Thyroid gland (tissue), 4 donors: Measurements from ENCODE around the gene TPSG1. TPM values are rescaled to one million over a fixed set of nuclear protein-coding genes. Genes with fewer than 3 reads are reported as not detected.

ENCODE experiments used
- DNase-seq, 2 donors: peaks; one replicate each; pipeline ENCODE4 v3.0.0-alpha.2; 2019
- H3K27ac ChIP-seq, 3 donors: fragments of 200-600 bp; sonication (generic); 1 replicate in 2 of 3; 2 replicates in 1 of 3; pipeline ENCODE4 v1.5.1; 2016 to 2019; ENCODE audit warnings: mild to moderate bottlenecking in 1 of 3, moderate library complexity in 1 of 3
- H3K27me3 ChIP-seq: fragments of 200-600 bp; sonication (generic); one replicate; pipeline ENCODE4 v1.5.1; 2019
- H3K36me3 ChIP-seq, 2 donors: fragments of 200-600 bp; sonication (generic); one replicate each; pipeline ENCODE4 v1.5.1; 2016 to 2019
- H3K4me1 ChIP-seq, 2 donors: fragments of 200-600 bp; sonication (generic); one replicate each; pipeline ENCODE4 v1.5.1; 2017 to 2019
- H3K4me3 ChIP-seq, 3 donors: fragments of 200-600 bp; sonication (generic); replicated peaks in 1 of 3; 1 replicate in 2 of 3; 2 replicates in 1 of 3; pipeline ENCODE4 v1.5.1; 2016; ENCODE audit warnings: mild to moderate bottlenecking in 1 of 3
- H3K9me3 ChIP-seq: fragments of 200-600 bp; sonication (generic); one replicate; pipeline ENCODE4 v1.5.1; 2017
- CTCF ChIP-seq, 6 experiments: fragments of 200-600 bp in 3 of 6; fragments of 450-650 bp in 3 of 6; sonication (generic) in 3 of 6; IDR thresholded peaks; one replicate each; pipeline ENCODE4 v1.5.1; 2016 to 2019; ENCODE audit warnings: antibody characterized with exemption in 6 of 6, mild to moderate bottlenecking in 2 of 6, inconsistent platforms in 1 of 6, moderate library complexity in 1 of 6
- POLR2A ChIP-seq, 2 donors: fragments of 450-650 bp; IDR thresholded peaks; one replicate each; pipeline ENCODE4 v1.6.1; 2017; ENCODE audit warnings: antibody characterized with exemption in 2 of 2, mild to moderate bottlenecking in 2 of 2, moderate library complexity in 1 of 2
- WGBS, 2 donors: methylation state at CpG; one replicate each; pipeline ENCODE4 v1.1.5; 2017; 5-methylcytosine and 5-hydroxymethylcytosine counted together
- intact Hi-C: fragments of 100-400 bp; cut with DNase I; formaldehyde crosslinking; loops from one replicate; pipeline ENCODE4 v1.15.1; 2023
- total RNA-seq, 4 donors: library from RNA; depleted of rRNA; stranded (reverse); fragments of >200 nt; gene quantifications; one replicate each; pipeline ENCODE4 v1.2.3, GENCODE V29; 2016

TPSG1 gene
- total RNA-seq, 4 donors from 2014 or later: not detected

DNA sequence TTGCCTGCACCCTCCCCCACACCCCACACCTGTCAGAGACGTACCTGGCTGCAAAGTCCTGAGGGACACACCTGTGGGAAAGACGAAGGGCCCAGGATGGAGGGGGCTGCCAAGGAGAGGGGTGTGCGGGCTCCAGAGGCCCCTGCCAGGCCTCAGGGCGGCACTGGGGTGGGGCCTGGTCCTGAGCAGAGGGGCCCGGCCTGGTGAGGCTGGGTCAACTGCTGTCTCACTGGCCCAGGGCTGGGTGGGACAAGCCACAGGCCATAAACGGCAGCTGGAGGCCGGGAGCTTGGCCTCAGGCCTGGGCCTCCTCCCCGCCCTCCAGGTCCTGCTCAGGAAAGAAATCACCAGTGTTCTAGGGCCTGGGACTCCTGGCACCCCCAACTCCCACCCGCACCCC, 510 bp downstream of the TPSG1 start:
- Histone ChIP-seq H3K36me3 (no peaks in the 10 kb centered on the region), H3K27me3 (no peaks in the 10 kb centered on the region), H3K4me1 (no peaks in the 10 kb centered on the region), H3K9me3 (no peaks in the 10 kb centered on the region), H3K4me3 (no peak overlapping the region), H3K27ac (no peak overlapping the region)
- DNase-seq: no peak
- TF ChIP-seq POLR2A (IDR thresholded peaks at IDR 0.05) (no peak), CTCF (IDR thresholded peaks at IDR 0.05) (no peak)
- WGBS, 2 donors: 61 to 70% methylated on average over 6 to 9 of the region's 9 CpGs
- intact Hi-C loops: no loop called here

GRCh38 chr16:1223355-1224214, 1.5 kb downstream of the TPSG1 start:
- 86 to 91% methylated on average over 18 to 31 of the region's 38 CpGs for WGBS, 2 donors
- intact Hi-C loops: no loop called here
- Histone ChIP-seq H3K4me3 (no peak overlapping the region), H3K9me3 (no peaks in the 10 kb centered on the region), H3K4me1 (no peaks in the 10 kb centered on the region), H3K36me3 (no peaks in the 10 kb centered on the region), H3K27me3 (no peaks in the 10 kb centered on the region), H3K27ac (no peak overlapping the region)
- DNase-seq: no peak
- TF ChIP-seq CTCF (IDR thresholded peaks at IDR 0.05) (no peak), POLR2A (IDR thresholded peaks at IDR 0.05) (no peak)

- Histone ChIP-seq H3K4me1 (no peaks in the 10 kb centered on the region), H3K27me3 (no peaks in the 10 kb centered on the region), H3K9me3 (no peaks in the 10 kb centered on the region), H3K36me3 (no peaks in the 10 kb centered on the region), H3K4me3 (no peak overlapping the region), H3K27ac (no peak overlapping the region)
- intact Hi-C loops: no loop called here
- DNase-seq: no peak
- TF ChIP-seq CTCF (IDR thresholded peaks at IDR 0.05) (no peak), POLR2A (IDR thresholded peaks at IDR 0.05) (no peak)
- 69 to 80% methylated on average over 9 to 17 of the region's 25 CpGs for WGBS, 2 donors
Measured at GRCh38 chr16:1222553-1223354, 2.3 kb downstream of the TPSG1 start.

- 83% methylated on average over 31 to 33 of the region's 40 CpGs for WGBS, 2 donors
- no peak for TF ChIP-seq POLR2A (IDR thresholded peaks at IDR 0.05)
- no peak for TF ChIP-seq CTCF (IDR thresholded peaks at IDR 0.05)
- no peak overlapping the region for H3K27ac ChIP-seq
- intact Hi-C loops: no loop called here
- no peaks in the 10 kb centered on the region for H3K9me3 ChIP-seq
- H3K27me3 ChIP-seq: no peaks in the 10 kb centered on the region
- H3K4me3 ChIP-seq: no peak overlapping the region
- no peak for DNase-seq
- no peaks in the 10 kb centered on the region for H3K36me3 ChIP-seq
- no peaks in the 10 kb centered on the region for H3K4me1 ChIP-seq
Measured at GRCh38 chr16:1221628-1222552, 3.2 kb downstream of the TPSG1 start.
